NCI-H2107 (cell line): Measurements from ENCODE around the gene CDK19.
A peak's percentile ranks its signal among the peaks of the same experiment; 100 is the strongest.

Source experiments
- DNase-seq: peaks from one replicate; lab custom pipeline; 2025; lab: John Stamatoyannopoulos, UW

CDK19 gene

DNA sequence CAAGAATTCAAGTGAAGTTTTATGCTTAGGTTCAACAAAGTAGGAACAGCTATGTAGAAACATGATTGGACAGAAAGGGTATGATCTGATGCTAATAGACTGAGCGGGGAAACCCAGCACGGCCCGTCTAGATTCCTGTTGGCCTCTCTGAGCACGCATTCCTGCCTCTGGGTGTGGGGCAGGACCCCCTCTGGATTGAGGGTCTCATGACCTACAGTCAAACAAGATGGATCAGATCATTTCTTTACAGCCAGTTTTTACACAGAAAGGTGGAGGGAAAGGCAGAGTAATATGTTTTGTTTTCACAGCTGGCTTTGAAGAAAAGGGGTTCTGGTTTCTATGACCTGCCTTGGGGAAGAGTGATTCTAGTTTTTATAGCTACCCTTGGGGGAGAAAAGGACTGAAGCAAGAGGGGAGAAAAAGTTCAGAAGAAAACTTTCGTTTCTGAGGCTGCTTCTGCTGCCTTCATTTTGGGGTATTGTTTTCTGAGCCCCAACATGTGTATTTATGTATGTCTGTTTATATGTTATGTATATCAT is 239.3 kb downstream of the CDK19 start:
- DNase-seq: no peak

DNA sequence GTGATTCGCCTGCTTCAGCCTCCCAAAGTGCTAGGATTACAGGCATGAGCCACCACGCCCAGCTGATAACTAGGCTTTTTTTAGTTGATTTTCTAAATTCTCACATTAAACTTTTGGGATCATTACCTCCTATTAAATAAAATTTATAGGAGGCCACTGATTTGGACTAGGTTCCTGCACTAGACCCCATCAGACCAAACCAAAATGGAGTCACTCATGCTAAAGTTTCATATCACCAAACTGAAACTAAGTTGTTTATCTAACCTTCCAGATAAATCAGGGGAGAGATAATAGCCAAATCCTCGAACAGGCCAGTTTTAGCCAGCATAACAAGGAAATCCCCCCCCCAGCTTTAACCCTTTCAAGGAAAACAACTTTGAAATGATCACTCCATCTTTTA is 240.5 kb downstream of the CDK19 start:
- DNase-seq: no peak

DNA sequence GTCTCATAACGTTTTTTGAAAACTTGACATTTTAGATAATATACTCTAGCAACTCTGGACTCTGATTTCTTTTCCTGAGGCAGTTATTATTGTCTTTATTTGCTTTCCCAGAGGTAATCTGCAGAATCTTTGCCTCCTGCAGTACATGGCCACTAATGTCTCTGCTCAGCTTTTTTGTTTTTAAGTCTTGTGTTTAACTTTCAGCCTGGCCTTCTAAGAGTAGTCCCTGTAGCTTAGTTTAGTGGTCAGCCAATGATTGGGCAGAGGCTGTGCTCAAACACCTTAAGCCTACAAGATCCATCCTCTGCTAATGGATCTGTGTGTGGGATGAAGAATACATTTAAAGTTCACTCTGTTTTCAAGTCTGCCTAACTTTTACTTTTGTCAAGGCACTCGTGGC is 241.7 kb downstream of the CDK19 start:
- no peak for DNase-seq

DNA sequence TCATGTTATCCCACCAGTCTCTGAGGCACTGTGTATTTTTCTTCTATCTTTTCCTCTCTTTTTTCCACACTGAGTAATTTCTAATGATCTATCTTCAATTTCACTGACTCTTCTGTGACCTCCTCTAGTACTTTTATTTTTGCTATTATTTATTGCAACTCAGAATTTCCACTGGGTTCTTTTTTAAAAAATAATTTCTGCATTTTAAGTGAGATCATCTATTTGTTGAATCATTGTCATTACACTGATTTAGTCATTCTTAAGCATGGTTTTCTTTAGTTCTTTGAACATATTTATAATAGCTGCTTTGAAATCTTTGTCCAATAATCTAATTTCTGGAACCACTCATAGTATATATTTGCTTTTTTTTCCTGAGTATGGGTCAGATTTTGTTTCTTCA is 242.1 kb downstream of the CDK19 start:
- no peak for DNase-seq

DNA sequence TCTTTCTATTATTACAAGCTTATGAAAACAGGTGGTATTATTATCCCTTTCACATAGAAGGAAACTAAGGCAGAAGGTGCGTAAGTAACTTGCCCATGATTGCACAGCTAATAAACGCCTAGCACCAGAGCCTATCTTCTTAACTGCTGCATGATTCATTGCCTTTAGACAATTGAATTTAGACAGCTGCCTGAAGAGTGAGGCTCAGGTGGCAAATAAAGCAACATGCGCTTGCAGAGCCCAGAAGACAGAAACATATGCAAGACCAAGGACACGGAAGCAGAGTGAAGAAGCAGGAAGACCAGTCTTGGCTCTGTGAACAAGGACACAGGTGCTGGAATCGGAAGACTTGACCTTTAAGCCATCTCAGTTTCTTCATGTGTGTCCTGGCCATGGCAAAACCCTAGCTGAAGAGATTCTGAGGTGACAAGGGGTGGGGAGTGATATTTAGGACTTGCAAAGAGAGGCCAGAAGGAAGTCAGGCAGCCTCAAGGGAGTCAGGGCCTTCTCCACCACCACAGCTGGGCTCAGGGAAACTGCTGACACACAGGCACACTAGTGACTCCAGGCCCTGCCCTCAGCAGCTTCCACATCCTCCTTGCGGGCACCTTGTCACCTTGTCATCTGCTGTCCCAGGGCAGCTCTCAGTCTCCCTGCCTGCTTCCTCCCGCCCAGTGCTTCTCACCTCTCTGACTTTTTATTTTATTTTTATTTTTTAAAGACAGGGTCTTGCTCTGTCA is 247.1 kb downstream of the CDK19 start:
- no peak for DNase-seq

DNA sequence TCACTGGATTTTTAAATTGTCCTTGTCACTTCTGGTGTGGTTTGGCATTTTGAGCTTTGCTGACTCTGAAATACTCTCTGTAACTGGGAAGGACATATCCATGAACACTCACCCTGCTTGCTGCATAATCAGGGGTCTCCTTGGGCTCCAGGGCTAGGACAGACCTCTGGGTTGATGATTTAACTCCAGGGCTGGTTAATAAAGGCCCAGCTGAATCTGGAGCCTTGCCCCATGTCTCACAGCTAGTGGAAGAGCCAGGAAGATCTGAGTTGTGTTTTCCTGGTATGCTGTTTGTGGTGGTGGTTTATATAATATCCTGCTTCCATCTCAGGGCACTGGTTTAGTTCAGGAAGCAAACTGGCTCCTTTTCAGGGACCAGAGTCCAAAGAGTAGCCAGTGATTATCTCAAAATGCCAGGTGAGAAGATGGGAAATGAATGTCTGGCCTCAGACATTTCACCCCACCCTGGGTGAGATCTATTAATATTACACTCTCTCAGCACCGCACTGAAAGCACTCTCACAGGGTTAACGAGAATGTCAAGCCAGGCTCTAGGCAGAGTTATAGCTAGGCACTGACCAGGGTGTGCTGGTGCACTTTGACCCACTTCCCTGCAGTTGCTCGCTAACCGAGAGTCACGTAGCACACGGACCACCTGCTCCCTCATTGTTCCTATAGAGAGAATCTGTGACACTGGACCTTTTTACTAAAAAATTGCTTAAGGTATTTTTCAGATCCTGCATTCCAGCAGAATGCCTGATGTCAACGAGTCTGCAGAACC is 248.7 kb downstream of the CDK19 start:
- no peak for DNase-seq

DNA sequence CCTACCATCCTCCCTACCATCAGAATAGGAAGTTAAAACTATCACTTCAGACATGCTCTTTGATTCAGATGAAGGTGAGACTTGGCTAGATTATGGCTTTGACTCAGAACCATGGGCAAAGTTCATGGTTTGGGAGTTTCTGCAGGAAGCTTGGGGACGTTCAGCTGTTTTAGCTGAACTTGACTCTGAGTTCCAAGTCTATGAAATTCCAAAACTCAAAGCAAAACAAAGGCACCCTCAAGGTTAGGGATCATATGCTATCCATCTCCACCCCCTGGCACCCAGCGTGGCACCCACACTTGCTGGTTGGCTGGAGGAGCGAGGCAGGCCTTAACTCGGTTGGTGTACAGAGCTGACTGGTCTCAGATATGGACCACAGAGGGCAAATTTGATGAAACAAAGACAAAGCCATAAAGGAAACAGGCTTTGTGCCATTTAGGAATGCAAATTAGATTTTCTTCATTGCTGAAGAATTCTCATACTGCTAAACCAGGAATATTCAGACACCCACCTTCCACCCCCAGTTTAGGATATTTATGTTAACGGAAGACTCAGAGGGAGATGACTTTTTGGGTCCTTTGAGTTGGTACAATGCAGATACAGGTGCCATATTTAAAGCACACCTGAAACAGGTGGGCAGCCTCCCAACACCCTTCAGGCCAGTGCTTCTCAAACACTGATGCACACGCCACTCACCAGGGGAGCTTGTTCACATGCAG is 250.4 kb downstream of the CDK19 start:
- DNase-seq: no peak

DNA sequence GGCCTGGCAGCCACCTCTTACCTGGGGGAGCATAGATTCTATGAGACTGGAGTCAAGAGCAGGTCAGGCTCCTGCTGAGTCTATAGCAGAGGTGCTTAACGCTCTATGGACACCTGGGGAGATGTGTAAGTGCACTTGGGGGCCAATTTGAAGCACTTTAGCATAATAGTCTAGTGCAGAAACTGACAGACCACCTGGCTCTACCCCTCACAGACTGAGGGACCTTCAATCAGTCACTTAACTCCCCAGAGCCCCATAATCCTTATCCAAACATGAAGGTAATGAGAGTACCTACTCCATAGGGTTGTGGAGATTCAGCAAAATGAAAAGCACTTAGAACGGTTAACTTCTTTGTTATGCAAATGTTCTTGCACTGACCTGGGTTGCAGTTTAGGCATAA is 251.6 kb downstream of the CDK19 start:
- DNase-seq: peak; percentile 75

DNA sequence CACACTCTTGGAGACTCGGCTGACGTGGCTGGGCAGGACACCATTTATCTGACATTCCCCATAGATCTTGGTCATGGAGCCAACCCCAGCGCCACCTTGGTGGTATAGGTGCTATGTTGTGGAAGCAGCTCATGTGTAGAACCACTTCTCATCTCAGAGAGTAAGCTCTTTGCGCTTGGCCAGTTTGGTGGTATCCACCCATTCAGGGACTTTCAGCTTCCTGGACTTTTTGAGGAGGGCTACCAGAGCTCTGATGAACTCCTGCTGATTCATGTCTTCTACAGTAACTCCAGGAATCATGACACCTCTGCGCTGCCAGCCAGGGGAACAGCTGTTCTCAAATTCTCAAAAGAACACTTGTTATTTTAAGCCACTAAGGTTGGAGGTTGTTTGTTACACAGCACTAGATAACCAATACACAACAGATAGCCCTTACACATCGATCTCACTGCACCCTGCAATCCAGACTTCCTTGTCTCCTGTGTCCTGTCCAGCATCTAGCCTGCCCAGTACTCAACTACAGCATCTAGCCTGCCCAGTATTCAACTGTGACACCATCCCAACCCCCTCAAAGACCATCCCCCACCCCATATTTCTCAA is 252.9 kb downstream of the CDK19 start:
- DNase-seq: no peak

DNA sequence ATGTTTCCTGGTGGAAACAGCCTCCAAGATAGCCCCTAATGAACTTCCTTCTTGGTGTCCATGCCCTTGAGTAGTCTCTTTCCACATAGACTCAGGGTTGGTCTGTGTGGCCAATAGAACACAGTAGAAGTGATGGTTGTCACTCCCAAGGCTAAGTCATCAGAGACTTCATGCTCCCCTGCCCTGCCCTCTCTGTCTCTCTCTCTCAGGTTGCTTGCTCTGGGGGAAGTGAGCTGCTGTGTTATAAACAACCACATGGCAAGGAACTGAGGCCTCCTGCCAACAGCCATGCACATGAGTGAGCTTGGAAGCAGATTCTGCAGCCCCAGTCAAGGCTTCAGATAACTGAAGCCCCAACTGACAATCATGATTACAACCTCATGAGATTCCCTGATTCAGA is 253.6 kb downstream of the CDK19 start:
- no peak for DNase-seq

DNA sequence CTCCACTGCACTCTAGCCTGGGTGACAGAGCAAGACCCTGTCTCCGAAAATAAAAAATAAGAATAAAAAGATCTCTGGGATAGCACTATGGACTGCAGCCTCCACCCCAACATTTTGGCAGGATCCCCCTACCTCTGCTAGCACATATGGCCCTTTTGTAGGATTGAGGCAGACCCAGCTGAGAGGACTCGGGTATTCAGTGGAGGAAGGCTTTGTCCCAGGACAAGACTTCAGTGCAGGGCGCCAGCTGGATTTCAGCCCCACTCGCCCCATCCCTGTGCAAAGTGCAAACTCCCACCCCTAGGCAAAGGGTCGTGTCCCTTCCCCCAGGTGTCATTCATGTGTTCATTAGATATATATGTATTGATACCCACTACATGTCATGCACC is 254.3 kb downstream of the CDK19 start:
- no peak for DNase-seq

DNA sequence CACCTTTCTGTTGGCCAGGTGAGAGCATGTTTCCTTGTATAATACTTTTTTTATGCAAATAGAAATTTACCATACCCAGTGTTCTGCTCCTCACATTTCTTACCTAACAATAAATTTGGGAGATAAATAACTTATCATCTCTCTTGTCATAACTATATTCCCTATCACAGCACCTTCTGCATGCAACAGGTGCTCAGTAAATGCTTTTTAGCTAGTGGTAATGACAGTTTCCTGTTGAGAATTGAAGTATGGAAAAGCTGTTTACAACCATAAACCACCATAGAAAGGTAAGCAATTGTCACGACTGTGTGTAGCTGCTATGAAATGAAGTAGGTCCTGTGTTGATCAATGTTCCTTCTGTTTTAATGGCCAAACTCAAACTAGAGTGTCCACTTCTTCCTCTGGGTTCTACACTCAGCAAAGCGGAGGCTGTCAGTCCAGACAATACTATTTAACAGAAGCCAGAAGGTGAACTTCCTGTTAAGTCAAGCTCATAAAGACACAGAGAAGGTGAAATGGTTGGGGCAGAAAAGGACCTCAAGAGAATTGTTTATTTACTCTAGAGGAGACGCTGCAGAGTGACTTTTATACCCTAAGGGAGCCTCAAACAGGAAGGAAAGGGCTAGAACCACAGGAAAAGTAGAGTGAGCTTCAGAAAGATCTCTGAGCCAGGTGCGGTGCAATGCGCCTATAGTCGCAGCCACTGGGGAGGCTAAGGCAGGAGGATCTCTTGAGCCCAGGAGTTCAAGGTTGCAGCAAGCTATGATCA is 254.8 kb downstream of the CDK19 start:
- DNase-seq: no peak
